Measurements from ENCODE around the gene FAM210A.
A peak's percentile ranks its signal among the peaks of the same experiment; 100 is the strongest.
"Not testable (repeated sequence)": the region's sequence is repeated elsewhere in the genome, so short reads cannot be mapped to it uniquely, and the experiment has no call there.

FAM210A gene

DNA sequence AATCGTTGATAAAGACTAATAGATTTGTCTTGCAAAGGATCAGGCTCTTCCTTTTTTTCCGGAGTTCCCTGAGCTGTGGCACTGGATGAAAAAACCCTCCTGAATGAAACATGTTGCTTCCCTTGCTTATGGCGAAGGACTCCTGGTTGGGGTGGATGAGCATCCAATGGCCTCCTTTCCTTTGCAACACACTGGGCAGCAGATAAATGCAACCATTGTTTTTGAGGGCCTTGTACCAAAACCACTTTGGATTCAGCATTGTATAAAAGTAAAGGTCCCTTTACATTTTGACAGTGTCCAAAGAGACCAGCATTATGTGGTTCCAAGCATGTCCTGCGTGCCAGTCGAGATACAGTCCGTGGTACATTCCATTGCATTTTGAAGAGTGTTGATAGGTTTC lies 44.7 kb downstream of the FAM210A start:
- Histone ChIP-seq H3K27ac (no peak overlapping the region), H3K4me3 (ENCODE audit: low read depth, low read length) (no peak overlapping the region), H3K9me3 (ENCODE audit: severe bottlenecking) (no peaks in the 10 kb centered on the region), H3K36me3 (0 out of 2 replicates have a peak, but pooled peaks cover 3% of the 10 kb centered on the region), H3K27me3 (ENCODE audit: insufficient read depth, low read depth, severe bottlenecking) (no peaks in the 10 kb centered on the region)
- TF ChIP-seq, protein P1, sequence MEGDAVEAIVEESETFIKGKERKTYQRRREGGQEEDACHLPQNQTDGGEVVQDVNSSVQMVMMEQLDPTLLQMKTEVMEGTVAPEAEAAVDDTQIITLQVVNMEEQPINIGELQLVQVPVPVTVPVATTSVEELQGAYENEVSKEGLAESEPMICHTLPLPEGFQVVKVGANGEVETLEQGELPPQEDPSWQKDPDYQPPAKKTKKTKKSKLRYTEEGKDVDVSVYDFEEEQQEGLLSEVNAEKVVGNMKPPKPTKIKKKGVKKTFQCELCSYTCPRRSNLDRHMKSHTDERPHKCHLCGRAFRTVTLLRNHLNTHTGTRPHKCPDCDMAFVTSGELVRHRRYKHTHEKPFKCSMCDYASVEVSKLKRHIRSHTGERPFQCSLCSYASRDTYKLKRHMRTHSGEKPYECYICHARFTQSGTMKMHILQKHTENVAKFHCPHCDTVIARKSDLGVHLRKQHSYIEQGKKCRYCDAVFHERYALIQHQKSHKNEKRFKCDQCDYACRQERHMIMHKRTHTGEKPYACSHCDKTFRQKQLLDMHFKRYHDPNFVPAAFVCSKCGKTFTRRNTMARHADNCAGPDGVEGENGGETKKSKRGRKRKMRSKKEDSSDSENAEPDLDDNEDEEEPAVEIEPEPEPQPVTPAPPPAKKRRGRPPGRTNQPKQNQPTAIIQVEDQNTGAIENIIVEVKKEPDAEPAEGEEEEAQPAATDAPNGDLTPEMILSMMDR (IDR thresholded peaks at IDR 0.05; ENCODE audit: low read depth, low read length) = no peak
- no peak for DNase-seq

DNA sequence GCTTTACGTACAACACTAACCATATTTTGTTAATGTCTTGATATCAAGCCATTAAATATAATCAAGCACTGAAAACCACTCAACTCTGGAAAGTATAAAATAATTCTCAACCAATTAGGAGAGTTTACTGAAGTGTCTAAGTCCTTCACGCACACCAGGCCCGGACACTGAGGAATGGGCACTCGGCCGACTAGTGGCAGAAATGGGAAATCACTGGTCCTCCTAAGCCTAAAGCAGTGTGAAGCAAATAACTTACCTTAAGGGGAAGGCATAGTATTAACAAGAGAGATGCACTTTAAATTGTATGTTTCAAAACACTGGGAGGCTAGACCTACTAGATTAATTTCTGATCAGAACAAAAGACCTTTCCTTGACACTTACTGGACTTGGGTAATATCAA lies 45.7 kb downstream of the FAM210A start:
- TF ChIP-seq, protein P1 (IDR thresholded peaks at IDR 0.05; ENCODE audit: low read depth, low read length) = peak; percentile 53
- no peaks in the 10 kb centered on the region for H3K27me3 ChIP-seq (ENCODE audit: insufficient read depth, low read depth, severe bottlenecking)
- no peaks in the 10 kb centered on the region for H3K9me3 ChIP-seq (ENCODE audit: severe bottlenecking)
- DNase-seq = peak; percentile 37
- no peak overlapping the region for H3K4me3 ChIP-seq (ENCODE audit: low read depth, low read length)
- H3K27ac ChIP-seq = no peak overlapping the region
- 0 out of 2 replicates have a peak, but pooled peaks cover 3% of the 10 kb centered on the region for H3K36me3 ChIP-seq

DNA sequence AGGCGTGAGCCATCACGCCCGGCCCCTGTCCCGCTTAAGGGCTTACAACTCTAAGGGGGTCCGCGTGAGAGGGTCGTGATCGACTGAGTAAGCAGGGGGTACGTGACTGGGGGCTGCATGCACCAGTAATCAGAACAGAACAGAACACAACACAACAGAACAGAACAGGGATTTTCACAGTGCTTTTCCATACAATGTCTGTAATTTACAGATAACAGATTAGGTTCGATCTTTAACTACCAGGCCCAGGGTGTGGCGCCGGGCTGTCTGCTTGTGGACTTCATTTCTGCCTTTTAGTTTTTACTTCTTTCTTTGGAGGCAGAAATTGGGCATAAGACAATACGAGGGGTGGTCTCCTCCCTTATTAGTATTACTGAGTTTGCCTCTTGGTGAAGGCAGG lies 49.0 kb downstream of the FAM210A start:
- not testable (repeated sequence) for H3K27me3 ChIP-seq (ENCODE audit: insufficient read depth, low read depth, severe bottlenecking); H3K36me3 ChIP-seq; H3K9me3 ChIP-seq (ENCODE audit: severe bottlenecking); H3K4me3 ChIP-seq (ENCODE audit: low read depth, low read length); H3K27ac ChIP-seq; DNase-seq

DNA sequence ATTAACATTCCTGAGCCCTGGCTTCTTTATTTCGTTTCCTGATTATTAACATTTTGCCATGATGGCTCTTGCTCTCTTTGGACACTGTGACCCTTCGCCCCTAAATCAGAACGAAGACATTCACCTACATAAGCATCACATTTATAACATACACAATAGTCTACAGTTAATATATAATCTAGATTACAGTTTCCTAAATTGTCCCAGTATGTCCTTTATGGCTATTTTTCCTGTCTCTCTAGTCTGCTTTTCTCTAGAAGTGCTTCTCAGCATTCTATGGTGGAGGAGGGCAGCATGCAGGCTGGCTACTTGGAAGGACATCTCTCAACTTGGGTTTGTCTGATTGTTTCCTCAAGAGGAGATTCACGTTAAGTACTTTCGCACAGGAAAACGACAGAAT lies 49.9 kb downstream of the FAM210A start:
- Histone ChIP-seq H3K4me3 (ENCODE audit: low read depth, low read length) (no peak overlapping the region), H3K36me3 (0 out of 2 replicates have a peak, but pooled peaks cover under 1% of the 10 kb centered on the region), H3K27me3 (ENCODE audit: insufficient read depth, low read depth, severe bottlenecking) (no peaks in the 10 kb centered on the region), H3K9me3 (ENCODE audit: severe bottlenecking) (no peaks in the 10 kb centered on the region), H3K27ac (no peak overlapping the region)
- TF ChIP-seq, protein P1 (IDR thresholded peaks at IDR 0.05; ENCODE audit: low read depth, low read length) = no peak
- no peak for DNase-seq

DNA sequence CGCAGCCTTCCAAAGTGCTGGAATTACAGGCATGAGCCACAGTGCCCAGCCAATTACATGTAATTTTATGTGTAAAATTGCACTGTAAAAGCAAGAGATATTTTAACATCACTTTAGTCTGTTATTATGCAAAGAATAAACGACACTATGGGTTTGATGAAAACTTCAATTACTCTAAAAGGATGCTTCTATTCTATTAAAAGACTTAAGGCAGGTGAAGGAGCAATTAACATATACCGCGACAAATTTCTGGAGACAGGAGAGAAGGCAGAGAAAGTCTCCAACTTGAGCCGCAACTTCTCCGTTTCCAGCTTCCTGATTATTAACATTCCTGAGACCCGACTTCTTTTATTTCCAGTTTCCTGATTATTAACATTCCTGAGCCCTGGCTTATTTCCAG lies 53.7 kb downstream of the FAM210A start:
- DNase-seq = no peak
- Histone ChIP-seq H3K4me3 (ENCODE audit: low read depth, low read length) (no peak overlapping the region), H3K27me3 (ENCODE audit: insufficient read depth, low read depth, severe bottlenecking) (no peaks in the 10 kb centered on the region), H3K36me3 (peaks cover 2% of the 10 kb centered on the region; the same call in 1 of the 2 replicates), H3K27ac (no peak overlapping the region), H3K9me3 (ENCODE audit: severe bottlenecking) (no peaks in the 10 kb centered on the region)
- TF ChIP-seq, protein P1 (IDR thresholded peaks at IDR 0.05; ENCODE audit: low read depth, low read length) = no peak

DNA sequence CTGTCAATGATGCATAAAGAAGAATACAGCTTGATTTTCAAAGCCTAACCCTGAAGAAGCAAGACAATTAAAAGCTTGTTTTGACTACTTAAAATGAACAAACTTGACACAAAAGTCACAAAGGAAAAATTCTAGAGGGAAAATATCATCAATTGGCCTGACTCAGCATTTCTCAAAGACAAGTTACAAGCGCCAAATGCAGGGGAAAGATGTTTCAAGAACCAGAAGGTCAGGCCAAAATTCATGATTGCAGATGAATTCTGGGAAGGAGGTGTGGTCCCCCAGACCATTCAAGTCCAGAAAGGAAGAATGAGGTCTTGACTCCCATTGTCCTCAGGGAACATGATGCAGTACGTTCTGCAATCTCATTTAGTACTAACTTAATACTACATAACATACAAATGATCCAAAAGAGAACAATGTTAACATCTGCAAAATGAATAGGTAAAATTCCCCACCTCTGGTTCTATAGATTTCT lies 64.5 kb downstream of the FAM210A start:
- DNase-seq = no peak
- TF ChIP-seq, protein P1 (IDR thresholded peaks at IDR 0.05; ENCODE audit: low read depth, low read length) = no peak
- Histone ChIP-seq H3K36me3 (peaks cover 11% of the 10 kb centered on the region), H3K9me3 (ENCODE audit: severe bottlenecking) (no peaks in the 10 kb centered on the region), H3K4me3 (ENCODE audit: low read depth, low read length) (no peak overlapping the region), H3K27ac (no peak overlapping the region), H3K27me3 (ENCODE audit: insufficient read depth, low read depth, severe bottlenecking) (no peaks in the 10 kb centered on the region)

Measured in WERI-Rb-1 (cell line).